RCC 7860 (cell line): Measurements from ENCODE around the gene CTNNA1.
"Not testable (repeated sequence)": the region's sequence is repeated elsewhere in the genome, so short reads cannot be mapped to it uniquely, and the experiment has no call there.

Experiments
- DNase-seq: peaks from one replicate; pipeline ENCODE4 v3.0.0-alpha.2; 2015; ENCODE audit warnings: low spot score
- FAIRE-seq: peaks from 2 replicates; lab custom pipeline; 2012; peaks lifted over from hg19 to GRCh38; lab: Jason Lieb, UNC

CTNNA1 gene

GRCh38 chr5:138883211-138883610 lies 130.0 kb downstream of the CTNNA1 start:
- FAIRE-seq (no peak), DNase-seq (no peak)

- DNase-seq: no peak
- no peak for FAIRE-seq
Observed at GRCh38 chr5:138884094-138884493, 130.9 kb downstream of the CTNNA1 start.

GRCh38 chr5:138884554-138884953 lies 131.3 kb downstream of the CTNNA1 start:
- DNase-seq (no peak), FAIRE-seq (no peak)

- DNase-seq: no peak
Observed at GRCh38 chr5:138889994-138890393, 136.8 kb downstream of the CTNNA1 start.

GRCh38 chr5:138890644-138891043 lies 137.4 kb downstream of the CTNNA1 start:
- FAIRE-seq (no peak), DNase-seq (no peak)

More at GRCh38 chr5:138889994-138890393, 136.8 kb downstream of the CTNNA1 start:
- no peak for FAIRE-seq

GRCh38 chr5:138895918-138896317 lies 142.7 kb downstream of the CTNNA1 start:
- FAIRE-seq: no peak
- DNase-seq: no peak

- DNase-seq (no peak), FAIRE-seq (no peak)
Observed at GRCh38 chr5:138898299-138898698, 145.1 kb downstream of the CTNNA1 start.

GRCh38 chr5:138898742-138899141 lies 145.5 kb downstream of the CTNNA1 start:
- FAIRE-seq (peak; percentile 20), DNase-seq (no peak)

- peak; percentile 25 for FAIRE-seq
- DNase-seq: no peak
Observed at GRCh38 chr5:138900281-138900965, 147.2 kb downstream of the CTNNA1 start.

- FAIRE-seq: no peak
- peak; percentile 35 for DNase-seq
Observed at GRCh38 chr5:138901716-138902115, 148.5 kb downstream of the CTNNA1 start.

- FAIRE-seq (no peak), DNase-seq (no peak)
Observed at GRCh38 chr5:138903130-138903775, 150.0 kb downstream of the CTNNA1 start.

GRCh38 chr5:138905541-138905940 lies 152.3 kb downstream of the CTNNA1 start:
- FAIRE-seq (no peak), DNase-seq (peak; percentile 49)

GRCh38 chr5:138909734-138910133 lies 156.5 kb downstream of the CTNNA1 start:
- DNase-seq: no peak
- no peak for FAIRE-seq

- FAIRE-seq (no peak), DNase-seq (no peak)
Observed at GRCh38 chr5:138910546-138911185, 157.4 kb downstream of the CTNNA1 start.

- FAIRE-seq (no peak), DNase-seq (no peak)
Observed at GRCh38 chr5:138911441-138911840, 158.2 kb downstream of the CTNNA1 start.

- DNase-seq (no peak), FAIRE-seq (no peak)
Observed at GRCh38 chr5:138912093-138912492, 158.9 kb downstream of the CTNNA1 start.

- no peak for DNase-seq
- FAIRE-seq: no peak
Observed at GRCh38 chr5:138913773-138914172, 160.5 kb downstream of the CTNNA1 start.

GRCh38 chr5:138914338-138914737 lies 161.1 kb downstream of the CTNNA1 start:
- FAIRE-seq (no peak), DNase-seq (no peak)

- FAIRE-seq: no peak
- DNase-seq: no peak
Observed at GRCh38 chr5:138918686-138919085, 165.5 kb downstream of the CTNNA1 start.

- no peak for FAIRE-seq
- no peak for DNase-seq
Observed at GRCh38 chr5:138920181-138920580, 167.0 kb downstream of the CTNNA1 start.

- not testable (repeated sequence) for DNase-seq
- FAIRE-seq: peak; percentile 7
Observed at GRCh38 chr5:138921362-138921761, 168.1 kb downstream of the CTNNA1 start.

GRCh38 chr5:138922494-138922893 lies 169.3 kb downstream of the CTNNA1 start:
- no peak for FAIRE-seq
- no peak for DNase-seq
